Fibroblast of lung (primary cell): ENCODE measurements around the gene FLT3.

Experiments used
- CTCF ChIP-seq, 2 donors: IDR thresholded peaks in 1 of 2; conservative IDR thresholded peaks in 1 of 2; 1 replicate in 1 of 2; 2 replicates in 1 of 2; pipeline ENCODE4 v1.5.1; 2011 to 2012; ENCODE audit warnings: low read length in 2 of 2, control low read depth in 1 of 2, inconsistent platforms in 1 of 2, low read depth in 1 of 2, mild to moderate bottlenecking in 1 of 2
- EZH2 ChIP-seq: IDR thresholded peaks from 2 replicates; pipeline ENCODE4 v1.5.1; 2012; ENCODE audit warnings: low read length, control low read depth, mild to moderate bottlenecking; ENCODE audit errors: missing control alignments

GRCh38 chr13:28056426-28056825, 44.0 kb downstream of the FLT3 start:
- TF ChIP-seq CTCF (conservative IDR thresholded peaks at IDR 0.05 in 1 of 2, IDR thresholded peaks at IDR 0.05 in 1 of 2; ENCODE audit: low read depth in 1 of 2, low read length in 2 of 2) (no peak), EZH2 (no peak)
